Left ventricle myocardium inferior (tissue), 1 donor: ENCODE data around the gene SDR39U1. TPM values are rescaled to one million over a fixed set of nuclear protein-coding genes. Genes with fewer than 3 reads are reported as not detected.

Experiments
- DNase-seq: peaks from one replicate; pipeline ENCODE4 v3.0.0-alpha.2; 2020
- H3K27ac ChIP-seq: fragments of 200-600 bp; replicated peaks from 2 replicates; pipeline ENCODE4 v1.8.0; 2021
- H3K27me3 ChIP-seq: fragments of 200-600 bp; 2 replicates; pipeline ENCODE4 v1.8.0; 2021; ENCODE audit warnings: low read depth
- H3K36me3 ChIP-seq: fragments of 200-600 bp; 2 replicates; pipeline ENCODE4 v1.8.0; 2021
- H3K4me1 ChIP-seq: fragments of 200-600 bp; 2 replicates; pipeline ENCODE4 v1.8.0; 2021
- H3K4me3 ChIP-seq: fragments of 200-600 bp; 2 replicates; pipeline ENCODE4 v1.8.0; 2021; ENCODE audit warnings: mild to moderate bottlenecking, moderate library complexity
- H3K9me3 ChIP-seq: fragments of 200-600 bp; replicated peaks from 2 replicates; pipeline ENCODE4 v1.8.0; 2021
- CTCF ChIP-seq: fragments of 200-600 bp; IDR thresholded peaks from 2 replicates; pipeline ENCODE4 v1.8.0; 2021; ENCODE audit warnings: antibody characterized with exemption, mild to moderate bottlenecking, borderline replicate concordance
- intact Hi-C: fragments of 100-400 bp; cut with micrococcal nuclease; formaldehyde crosslinking; loops from one replicate; pipeline ENCODE4 v1.11.0; 2022
- total RNA-seq: library from RNA; stranded (reverse); fragmentation: NEBNext Ultra II Directional; extraction: Animal tissue kit (Norgen Biotek cat#: 25700); gene quantifications from one replicate; pipeline ENCODE4 v1.2.1, GENCODE V29; 2021
- donor health status: DM: no; HTN: yes; CAD: no; lungs with severe emphysema.

Gene SDR39U1
- total RNA-seq, 1 donor from 2014 or later, result 74.8 TPM

DNA sequence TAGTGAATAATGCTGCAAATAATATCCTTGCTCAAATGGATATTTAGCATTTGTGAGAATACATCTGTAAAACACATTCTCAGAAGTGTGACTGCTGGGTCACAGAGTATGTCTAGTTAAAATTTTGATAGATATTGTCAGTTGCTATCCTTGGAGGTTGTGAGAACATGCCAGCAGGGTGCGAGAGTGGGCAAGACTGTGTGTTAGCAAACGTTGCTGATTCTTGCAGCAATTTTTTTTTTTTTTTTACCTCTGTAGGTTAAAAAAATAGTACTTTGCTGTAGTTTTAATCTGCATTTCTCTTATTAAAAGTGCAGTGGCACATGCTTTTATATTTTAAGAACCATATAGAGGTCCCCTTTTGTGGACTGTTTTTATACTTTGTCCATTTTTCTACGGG lies 48.3 kb downstream of the SDR39U1 start:
- Histone ChIP-seq H3K4me1 (peaks cover 22% of the 10 kb centered on the region), H3K9me3 (no peaks in the 10 kb centered on the region), H3K36me3 (no peaks in the 10 kb centered on the region), H3K27me3 (peaks cover 9% of the 10 kb centered on the region), H3K4me3 (no peak overlapping the region), H3K27ac (no peak overlapping the region)
- intact Hi-C loops, result no loop called here
- no peak for TF ChIP-seq CTCF
- DNase-seq, result no peak

- Histone ChIP-seq H3K27ac (no peak overlapping the region), H3K36me3 (no peaks in the 10 kb centered on the region), H3K4me3 (no peak overlapping the region), H3K4me1 (peaks cover 11% of the 10 kb centered on the region), H3K9me3 (no peaks in the 10 kb centered on the region), H3K27me3 (peaks cover 9% of the 10 kb centered on the region)
- intact Hi-C loops, result no loop called here
- no peak for TF ChIP-seq CTCF
- DNase-seq, result no peak
Observed at GRCh38 chr14:24392325-24393091, 50.1 kb downstream of the SDR39U1 start.

- no peak for TF ChIP-seq CTCF
- Histone ChIP-seq H3K4me3 (no peak overlapping the region), H3K4me1 (peaks cover 10% of the 10 kb centered on the region), H3K27me3 (peaks cover 13% of the 10 kb centered on the region), H3K9me3 (no peaks in the 10 kb centered on the region), H3K27ac (no peak overlapping the region), H3K36me3 (no peaks in the 10 kb centered on the region)
- no peak for DNase-seq
- intact Hi-C loops, result no loop called here
Observed at GRCh38 chr14:24390701-24391468, 51.7 kb downstream of the SDR39U1 start.

Other genes with a start within 250 kb of the SDR39U1 start
- gene TM9SF1, start 247.3 kb downstream of the SDR39U1 start, total RNA-seq, result 22.2 TPM
- gene TSSK4, start 237.1 kb downstream of the SDR39U1 start, total RNA-seq, result not detected
- 33.1 TPM for gene CHMP4A, start 229.3 kb downstream of the SDR39U1 start, total RNA-seq
- 16.6 TPM for gene MDP1, start 226.7 kb downstream of the SDR39U1 start, total RNA-seq
- gene NEDD8, start 210.4 kb downstream of the SDR39U1 start, total RNA-seq, result 214 TPM
- gene GMPR2, start 209.8 kb downstream of the SDR39U1 start, total RNA-seq, result 29.7 TPM
- 30.6 TPM for gene TINF2, start 200.2 kb downstream of the SDR39U1 start, total RNA-seq
- gene TGM1, start 179.6 kb downstream of the SDR39U1 start, total RNA-seq, result 0.96 TPM
- 22.3 TPM for gene RABGGTA, start 171.2 kb downstream of the SDR39U1 start, total RNA-seq
- gene DHRS1, start 143.0 kb downstream of the SDR39U1 start, total RNA-seq, result 6.9 TPM
- 23.4 TPM for gene NOP9, start 142.9 kb downstream of the SDR39U1 start, total RNA-seq
- gene CIDEB, start 134.8 kb downstream of the SDR39U1 start, total RNA-seq, result 3.1 TPM
- 0.71 TPM for gene LTB4R2, start 132.6 kb downstream of the SDR39U1 start, total RNA-seq
- 1.8 TPM for gene LTB4R, start 131.3 kb downstream of the SDR39U1 start, total RNA-seq
- 26.6 TPM for gene ADCY4, start 107.7 kb downstream of the SDR39U1 start, total RNA-seq
- gene RIPK3, start 102.8 kb downstream of the SDR39U1 start, total RNA-seq, result 3.6 TPM
- gene NFATC4, start 74.6 kb downstream of the SDR39U1 start, total RNA-seq, result 20.6 TPM
- 8.0 TPM for gene NYNRIN, start 43.8 kb downstream of the SDR39U1 start, total RNA-seq
- gene CBLN3, start 13.1 kb downstream of the SDR39U1 start, total RNA-seq, result 0.55 TPM
- gene KHNYN, start 12.8 kb downstream of the SDR39U1 start, total RNA-seq, result 20.5 TPM
- 0.66 TPM for gene CMA1, start 65.5 kb upstream of the SDR39U1 start, total RNA-seq
- 0.80 TPM for gene CTSG, start 133.5 kb upstream of the SDR39U1 start, total RNA-seq
- gene GZMH, start 166.9 kb upstream of the SDR39U1 start, total RNA-seq, result not detected
- 0.52 TPM for gene GZMB, start 191.4 kb upstream of the SDR39U1 start, total RNA-seq